ENCODE data around the gene FOXP4.

The FOXP4 gene

DNA sequence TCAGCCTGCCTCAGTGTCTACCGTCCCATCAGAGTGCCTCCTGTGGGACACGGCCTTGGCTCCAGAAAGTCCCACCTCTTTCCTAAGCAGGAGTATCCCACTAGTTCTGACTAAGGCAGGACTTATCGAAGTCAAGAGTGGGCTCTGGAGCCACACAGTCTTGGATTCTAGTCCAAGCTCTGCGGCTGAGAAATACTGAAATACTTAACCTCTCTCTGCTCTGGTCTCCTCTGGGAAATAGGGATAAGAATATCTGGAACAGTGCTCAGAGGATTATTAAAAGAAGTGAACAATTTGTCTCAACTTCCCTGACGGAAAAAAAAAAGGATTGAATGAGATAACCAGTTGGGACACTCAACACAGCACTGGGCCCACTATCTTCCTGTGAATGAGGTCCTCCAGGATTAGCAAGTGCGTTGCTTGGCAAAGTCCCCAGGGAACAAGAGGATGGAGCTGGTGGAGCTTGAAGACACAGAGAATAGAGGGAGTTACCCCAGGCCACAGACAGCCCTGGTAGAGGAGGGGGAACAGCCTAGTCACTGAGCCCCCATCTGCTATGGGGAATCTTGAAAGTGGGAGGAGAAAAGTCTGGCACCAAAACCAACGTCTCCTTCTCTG, 34.6 kb upstream of the FOXP4 start:
- TF ChIP-seq CTCF (conservative IDR thresholded peaks at IDR 0.05; ENCODE audit: low read length), result no peak
- no peak overlapping the region for H3K4me3 ChIP-seq (ENCODE audit: low read length)
- no peak for DNase-seq (ENCODE audit: low read depth)

DNA sequence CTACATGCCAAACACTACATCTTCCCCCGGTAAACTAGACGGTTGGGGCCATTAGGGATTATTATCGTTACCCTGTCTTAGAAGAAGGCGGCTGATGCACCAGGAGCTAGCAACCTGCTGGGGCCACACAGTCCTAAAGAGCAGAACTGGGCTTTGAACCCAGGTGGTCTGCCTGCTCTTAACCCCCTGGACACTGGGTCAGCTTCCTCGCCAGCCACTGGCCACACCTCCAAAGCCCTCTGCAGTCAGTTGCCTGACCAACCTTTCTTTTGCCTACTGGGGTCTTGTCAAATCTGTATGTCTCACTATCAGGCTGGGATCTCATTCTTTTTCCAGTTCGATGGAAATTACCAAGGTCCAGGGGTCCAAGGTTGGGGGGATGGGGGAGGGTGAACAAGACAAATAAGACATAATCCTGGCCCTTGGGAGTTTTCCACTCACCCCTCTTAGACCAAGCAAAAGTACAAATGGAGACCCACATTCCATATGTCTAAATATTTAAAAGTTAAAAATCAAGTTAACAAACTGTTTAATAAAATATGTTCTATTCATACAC, 34.0 kb upstream of the FOXP4 start:
- DNase-seq (ENCODE audit: low read depth), result no peak
- H3K4me3 ChIP-seq (ENCODE audit: low read length), result no peak overlapping the region
- TF ChIP-seq CTCF (conservative IDR thresholded peaks at IDR 0.05; ENCODE audit: low read length), result no peak

DNA sequence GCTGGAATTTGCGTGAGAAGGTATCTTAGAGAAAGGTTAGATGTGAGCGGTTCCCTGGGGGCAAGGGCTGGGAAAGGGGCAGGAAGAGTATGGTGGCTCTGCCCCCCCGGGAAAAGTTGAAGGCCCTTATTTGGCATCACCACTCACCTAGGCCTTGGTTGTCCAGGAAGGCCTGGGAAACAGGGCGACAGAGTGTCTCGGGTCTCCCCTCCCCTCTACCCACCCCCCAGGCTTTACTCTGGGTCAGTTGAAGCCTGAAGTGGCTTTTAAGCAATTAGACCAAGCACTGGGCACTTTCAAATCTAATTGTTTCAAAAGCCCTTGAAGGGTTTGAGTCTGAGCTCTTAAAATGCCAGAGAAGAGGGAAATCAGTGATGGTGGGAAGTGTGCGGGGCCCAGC, 30.2 kb upstream of the FOXP4 start:
- H3K4me3 ChIP-seq (ENCODE audit: low read length), result no peak overlapping the region
- no peak for TF ChIP-seq CTCF (conservative IDR thresholded peaks at IDR 0.05; ENCODE audit: low read length)
- no peak for DNase-seq (ENCODE audit: low read depth)

GRCh38 chr6:41518118-41518517, 28.1 kb upstream of the FOXP4 start:
- H3K4me3 ChIP-seq (ENCODE audit: low read length), result no peak overlapping the region
- no peak for DNase-seq (ENCODE audit: low read depth)
- TF ChIP-seq CTCF (conservative IDR thresholded peaks at IDR 0.05; ENCODE audit: low read length), result no peak

GRCh38 chr6:41519305-41519744, 26.9 kb upstream of the FOXP4 start:
- TF ChIP-seq CTCF (conservative IDR thresholded peaks at IDR 0.05; ENCODE audit: low read length), result no peak
- DNase-seq (ENCODE audit: low read depth), result no peak
- H3K4me3 ChIP-seq (ENCODE audit: low read length), result no peak overlapping the region

GRCh38 chr6:41519745-41520699, 26.2 kb upstream of the FOXP4 start:
- DNase-seq (ENCODE audit: low read depth), result no peak
- no peak for TF ChIP-seq CTCF (conservative IDR thresholded peaks at IDR 0.05; ENCODE audit: low read length)
- no peak overlapping the region for H3K4me3 ChIP-seq (ENCODE audit: low read length)

Measured in AG10803 (cell line).